ENCODE measurements around the gene TLR8. TPM values are rescaled to one million over a fixed set of nuclear protein-coding genes. Genes with fewer than 3 reads are reported as not detected.
"Not testable (repeated sequence)": the region's sequence is repeated elsewhere in the genome, so short reads cannot be mapped to it uniquely, and the experiment has no call there.

Gene TLR8
- total RNA-seq, 1 experiment from 2014 or later: not detected

DNA sequence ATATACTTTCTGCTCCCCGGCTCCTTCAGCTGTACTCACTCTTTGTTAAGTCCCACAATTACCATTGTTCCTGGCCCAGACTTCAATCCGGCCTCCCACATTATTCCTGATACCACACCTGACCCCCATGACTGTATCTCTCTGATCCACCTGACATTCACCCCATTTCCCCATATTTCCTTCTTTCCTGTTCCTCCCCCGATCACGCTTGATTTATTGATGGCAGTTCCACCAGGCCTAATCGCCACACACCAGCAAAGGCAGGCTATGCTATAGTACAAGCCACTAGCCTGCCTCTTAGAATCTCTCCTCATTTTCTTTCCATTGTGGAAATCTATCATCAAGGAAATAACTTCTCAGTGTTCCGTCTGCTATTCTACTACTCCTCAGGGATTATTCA is 37.2 kb downstream of the TLR8 start:
- POLR2A ChIA-PET: not testable (repeated sequence)

DNA sequence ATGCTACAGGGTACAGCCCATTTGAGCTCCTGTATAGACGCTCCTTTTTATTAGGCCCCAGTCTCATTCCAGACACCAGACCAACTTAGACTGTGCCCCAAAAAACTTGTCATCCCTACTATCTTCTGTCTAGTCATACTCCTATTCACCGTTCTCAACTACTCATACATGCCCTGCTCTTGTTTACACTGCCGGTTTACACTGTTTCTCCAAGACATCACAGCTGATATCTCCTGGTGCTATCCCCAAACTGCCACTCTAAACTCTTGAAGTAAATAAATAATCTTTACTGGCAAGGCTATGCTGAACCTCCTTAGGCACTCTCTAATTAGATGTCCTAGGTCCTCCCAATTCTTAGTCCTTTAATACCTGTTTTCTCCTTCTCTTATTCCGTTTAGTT is 38.0 kb downstream of the TLR8 start:
- H3K27me3 ChIP-seq (ENCODE audit: control insufficient read depth, insufficient read depth, low read length); H3K27ac ChIP-seq (ENCODE audit: low read length); H3K4me3 ChIP-seq (ENCODE audit: low read depth in 2 of 2, low read length in 2 of 2); POLR2A ChIA-PET; DNase-seq (ENCODE audit: low read depth, low spot score); BruUV-seq (replicated peaks); in situ Hi-C loops (cut with HindIII; ENCODE audit: low pct_unique_long_range_greater_than_20kb, low sequenced_read_pairs); H3K4me1 ChIP-seq (ENCODE audit: control insufficient read depth, insufficient read depth, low read length); H3K36me3 ChIP-seq (ENCODE audit: control insufficient read depth, insufficient read depth, low read length); CTCF ChIA-PET; ATAC-seq; H3K9me3 ChIP-seq (ENCODE audit: control insufficient read depth, insufficient read depth, low read depth, low read length); intact Hi-C loops (cut with micrococcal nuclease; ENCODE audit: unreplicated experiment): not testable (repeated sequence)

More for the DNA sequence above, 37.2 kb downstream of the TLR8 start:
- CTCF ChIA-PET; DNase-seq (ENCODE audit: low read depth, low spot score); H3K9me3 ChIP-seq (ENCODE audit: control insufficient read depth, insufficient read depth, low read depth, low read length); ATAC-seq; in situ Hi-C loops (cut with HindIII; ENCODE audit: low pct_unique_long_range_greater_than_20kb, low sequenced_read_pairs); H3K4me1 ChIP-seq (ENCODE audit: control insufficient read depth, insufficient read depth, low read length); H3K27ac ChIP-seq (ENCODE audit: low read length); intact Hi-C loops (cut with micrococcal nuclease; ENCODE audit: unreplicated experiment); H3K36me3 ChIP-seq (ENCODE audit: control insufficient read depth, insufficient read depth, low read length); H3K4me3 ChIP-seq (ENCODE audit: low read depth in 2 of 2, low read length in 2 of 2); H3K27me3 ChIP-seq (ENCODE audit: control insufficient read depth, insufficient read depth, low read length); BruUV-seq (replicated peaks): not testable (repeated sequence)

DNA sequence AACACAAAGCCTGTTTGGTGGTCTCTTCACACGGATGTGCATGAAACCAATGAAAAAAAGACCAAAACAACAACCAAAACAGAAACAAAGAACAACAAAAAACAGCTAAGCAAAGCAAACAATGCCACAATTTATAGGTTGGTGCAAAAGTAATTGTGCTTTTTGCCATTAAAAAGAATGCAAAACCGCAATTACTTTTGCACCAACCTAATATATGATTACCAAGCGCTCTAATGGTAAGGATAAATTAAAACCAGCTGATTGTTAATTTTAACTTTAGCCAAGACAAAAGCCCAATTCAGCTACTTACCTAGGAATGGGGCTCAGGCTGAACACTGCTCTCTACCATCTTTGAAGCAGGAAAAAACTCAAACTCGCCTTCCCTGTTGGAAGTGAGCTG is 39.1 kb downstream of the TLR8 start:
- H3K36me3 ChIP-seq (ENCODE audit: control insufficient read depth, insufficient read depth, low read length): no peaks in the 10 kb centered on the region
- no peaks in the 10 kb centered on the region for H3K27me3 ChIP-seq (ENCODE audit: control insufficient read depth, insufficient read depth, low read length)
- no peak for ATAC-seq
- CTCF ChIA-PET: no interaction called here
- H3K9me3 ChIP-seq (ENCODE audit: control insufficient read depth, insufficient read depth, low read depth, low read length): no peaks in the 10 kb centered on the region
- no TSS peak for BruUV-seq (replicated peaks)
- peaks cover 3% of the 10 kb centered on the region for H3K4me1 ChIP-seq (ENCODE audit: control insufficient read depth, insufficient read depth, low read length)
- no peak overlapping the region; the same call in 1 of the 2 replicates for H3K27ac ChIP-seq (ENCODE audit: low read length)
- POLR2A ChIA-PET: no interaction called here
- no peak overlapping the region for H3K4me3 ChIP-seq (ENCODE audit: low read depth in 2 of 2, low read length in 2 of 2)
- intact Hi-C loops (cut with micrococcal nuclease; ENCODE audit: unreplicated experiment) (no loop called here), in situ Hi-C loops (cut with HindIII; ENCODE audit: low pct_unique_long_range_greater_than_20kb, low sequenced_read_pairs) (no loop called here)
- TF ChIP-seq POLR2AphosphoS5 (IDR thresholded peaks at IDR 0.05; ENCODE audit: low read depth, low read length) (no peak), SIN3A (IDR thresholded peaks at IDR 0.05; ENCODE audit: borderline replicate concordance, insufficient read depth, low read depth, low read length) (no peak), TCF7L2 (IDR thresholded peaks at IDR 0.05; ENCODE audit: low read depth, low read length) (no peak)
- TF ChIP-seq, protein P1, sequence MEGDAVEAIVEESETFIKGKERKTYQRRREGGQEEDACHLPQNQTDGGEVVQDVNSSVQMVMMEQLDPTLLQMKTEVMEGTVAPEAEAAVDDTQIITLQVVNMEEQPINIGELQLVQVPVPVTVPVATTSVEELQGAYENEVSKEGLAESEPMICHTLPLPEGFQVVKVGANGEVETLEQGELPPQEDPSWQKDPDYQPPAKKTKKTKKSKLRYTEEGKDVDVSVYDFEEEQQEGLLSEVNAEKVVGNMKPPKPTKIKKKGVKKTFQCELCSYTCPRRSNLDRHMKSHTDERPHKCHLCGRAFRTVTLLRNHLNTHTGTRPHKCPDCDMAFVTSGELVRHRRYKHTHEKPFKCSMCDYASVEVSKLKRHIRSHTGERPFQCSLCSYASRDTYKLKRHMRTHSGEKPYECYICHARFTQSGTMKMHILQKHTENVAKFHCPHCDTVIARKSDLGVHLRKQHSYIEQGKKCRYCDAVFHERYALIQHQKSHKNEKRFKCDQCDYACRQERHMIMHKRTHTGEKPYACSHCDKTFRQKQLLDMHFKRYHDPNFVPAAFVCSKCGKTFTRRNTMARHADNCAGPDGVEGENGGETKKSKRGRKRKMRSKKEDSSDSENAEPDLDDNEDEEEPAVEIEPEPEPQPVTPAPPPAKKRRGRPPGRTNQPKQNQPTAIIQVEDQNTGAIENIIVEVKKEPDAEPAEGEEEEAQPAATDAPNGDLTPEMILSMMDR (IDR thresholded peaks at IDR 0.05): no peak
- TF ChIP-seq, protein P2, sequence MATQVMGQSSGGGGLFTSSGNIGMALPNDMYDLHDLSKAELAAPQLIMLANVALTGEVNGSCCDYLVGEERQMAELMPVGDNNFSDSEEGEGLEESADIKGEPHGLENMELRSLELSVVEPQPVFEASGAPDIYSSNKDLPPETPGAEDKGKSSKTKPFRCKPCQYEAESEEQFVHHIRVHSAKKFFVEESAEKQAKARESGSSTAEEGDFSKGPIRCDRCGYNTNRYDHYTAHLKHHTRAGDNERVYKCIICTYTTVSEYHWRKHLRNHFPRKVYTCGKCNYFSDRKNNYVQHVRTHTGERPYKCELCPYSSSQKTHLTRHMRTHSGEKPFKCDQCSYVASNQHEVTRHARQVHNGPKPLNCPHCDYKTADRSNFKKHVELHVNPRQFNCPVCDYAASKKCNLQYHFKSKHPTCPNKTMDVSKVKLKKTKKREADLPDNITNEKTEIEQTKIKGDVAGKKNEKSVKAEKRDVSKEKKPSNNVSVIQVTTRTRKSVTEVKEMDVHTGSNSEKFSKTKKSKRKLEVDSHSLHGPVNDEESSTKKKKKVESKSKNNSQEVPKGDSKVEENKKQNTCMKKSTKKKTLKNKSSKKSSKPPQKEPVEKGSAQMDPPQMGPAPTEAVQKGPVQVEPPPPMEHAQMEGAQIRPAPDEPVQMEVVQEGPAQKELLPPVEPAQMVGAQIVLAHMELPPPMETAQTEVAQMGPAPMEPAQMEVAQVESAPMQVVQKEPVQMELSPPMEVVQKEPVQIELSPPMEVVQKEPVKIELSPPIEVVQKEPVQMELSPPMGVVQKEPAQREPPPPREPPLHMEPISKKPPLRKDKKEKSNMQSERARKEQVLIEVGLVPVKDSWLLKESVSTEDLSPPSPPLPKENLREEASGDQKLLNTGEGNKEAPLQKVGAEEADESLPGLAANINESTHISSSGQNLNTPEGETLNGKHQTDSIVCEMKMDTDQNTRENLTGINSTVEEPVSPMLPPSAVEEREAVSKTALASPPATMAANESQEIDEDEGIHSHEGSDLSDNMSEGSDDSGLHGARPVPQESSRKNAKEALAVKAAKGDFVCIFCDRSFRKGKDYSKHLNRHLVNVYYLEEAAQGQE (IDR thresholded peaks at IDR 0.05; ENCODE audit: insufficient read depth in 1 of 2, low read depth in 2 of 2, low read length in 1 of 2): no peak
- DNase-seq (ENCODE audit: low read depth, low spot score): no peak

Data from Panc1 (cell line).